Measurements from ENCODE around the gene SEC62.

SEC62 gene, protein sequence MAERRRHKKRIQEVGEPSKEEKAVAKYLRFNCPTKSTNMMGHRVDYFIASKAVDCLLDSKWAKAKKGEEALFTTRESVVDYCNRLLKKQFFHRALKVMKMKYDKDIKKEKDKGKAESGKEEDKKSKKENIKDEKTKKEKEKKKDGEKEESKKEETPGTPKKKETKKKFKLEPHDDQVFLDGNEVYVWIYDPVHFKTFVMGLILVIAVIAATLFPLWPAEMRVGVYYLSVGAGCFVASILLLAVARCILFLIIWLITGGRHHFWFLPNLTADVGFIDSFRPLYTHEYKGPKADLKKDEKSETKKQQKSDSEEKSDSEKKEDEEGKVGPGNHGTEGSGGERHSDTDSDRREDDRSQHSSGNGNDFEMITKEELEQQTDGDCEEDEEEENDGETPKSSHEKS

GRCh38 chr3:169966428-169966950 lies at the start of gene SEC62:
TSS of gene SEC62 (plus strand) at chr3:169966807. CDS start at chr3:169966823, 16 bp downstream.
- Histone ChIP-seq H3K9me3 (ENCODE audit: control insufficient read depth in 2 of 2, low read length in 2 of 2) (no peaks in the 10 kb centered on the region), H3K4me3 (ENCODE audit: low read length in 2 of 2) (peak within 1 kb of the TSS; percentile 97 to 98), H3K36me3 (ENCODE audit: control insufficient read depth in 2 of 2, insufficient read depth in 2 of 2, low read length in 2 of 2) (peaks cover 0 to 3% of the 10 kb centered on the region in 2 donors), H3K4me1 (ENCODE audit: control insufficient read depth in 2 of 2, insufficient read depth in 2 of 2, low read length in 2 of 2) (peaks cover 13 to 16% of the 10 kb centered on the region in 2 donors), H3K27ac (ENCODE audit: low read depth in 2 of 2, low read length in 2 of 2) (peak within 1 kb of the TSS; percentile 86 to 89), H3K9ac (ENCODE audit: low read depth in 1 of 2, low read length in 2 of 2) (peak within 1 kb of the TSS; percentile 92 to 96), H3K27me3 (ENCODE audit: control insufficient read depth in 2 of 2, insufficient read depth in 2 of 2, low read length in 2 of 2) (no peaks in the 10 kb centered on the region)

DNA sequence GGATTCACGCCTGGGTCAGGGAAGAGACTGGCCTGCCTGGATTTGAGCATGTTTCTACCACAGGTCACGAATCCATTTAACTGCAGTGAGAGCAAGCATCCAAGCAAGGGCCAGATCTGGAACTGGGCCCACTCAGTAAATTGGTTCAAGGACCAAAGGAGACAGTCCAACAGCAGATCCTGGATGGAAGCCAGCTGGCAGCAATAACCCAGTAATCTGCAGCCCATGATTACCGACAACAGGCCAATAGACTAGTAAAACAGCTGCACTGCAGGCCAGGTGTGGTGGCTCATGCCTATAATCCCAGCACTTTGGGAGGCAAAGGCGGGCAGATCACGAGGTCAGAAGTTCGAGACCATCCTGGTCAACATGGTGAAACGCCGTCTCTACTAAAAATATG lies 43.4 kb upstream of the SEC62 start:
- no peak overlapping the region for H3K4me3 ChIP-seq (ENCODE audit: low read length in 2 of 2)

DNA sequence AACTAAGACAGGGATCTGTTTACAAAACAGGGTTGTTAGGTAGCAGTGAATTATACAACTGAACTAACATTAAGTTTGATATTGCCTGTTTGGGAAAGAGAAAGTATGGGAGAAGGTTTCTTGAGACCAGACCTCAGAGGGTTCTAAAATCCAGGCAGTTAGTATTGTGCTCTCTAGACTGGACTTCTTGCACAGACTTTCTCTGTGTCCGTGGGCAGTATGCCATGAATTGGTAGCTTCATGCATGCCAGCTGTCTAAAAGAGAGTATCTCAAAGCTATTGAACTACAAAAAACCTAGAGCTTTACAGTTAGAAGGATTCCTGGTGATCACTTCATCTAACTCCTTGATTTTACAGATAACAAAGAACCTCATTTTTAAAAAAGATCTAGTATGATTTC lies 42.8 kb upstream of the SEC62 start:
- Histone ChIP-seq H3K9ac (ENCODE audit: low read depth in 1 of 2, low read length in 2 of 2) (no peak overlapping the region), H3K9me3 (ENCODE audit: control insufficient read depth in 2 of 2, low read length in 2 of 2) (no peaks in the 10 kb centered on the region), H3K27me3 (ENCODE audit: control insufficient read depth in 2 of 2, insufficient read depth in 2 of 2, low read length in 2 of 2) (no peaks in the 10 kb centered on the region), H3K27ac (ENCODE audit: low read depth in 2 of 2, low read length in 2 of 2) (no peak overlapping the region), H3K4me3 (ENCODE audit: low read length in 2 of 2) (no peak overlapping the region), H3K4me1 (ENCODE audit: control insufficient read depth in 2 of 2, insufficient read depth in 2 of 2, low read length in 2 of 2) (peaks cover 0 to 3% of the 10 kb centered on the region in 2 donors), H3K36me3 (ENCODE audit: control insufficient read depth in 2 of 2, insufficient read depth in 2 of 2, low read length in 2 of 2) (no peaks in the 10 kb centered on the region)

More for the DNA sequence above, 43.4 kb upstream of the SEC62 start:
- Histone ChIP-seq H3K9me3 (ENCODE audit: control insufficient read depth in 2 of 2, low read length in 2 of 2) (no peaks in the 10 kb centered on the region), H3K27me3 (ENCODE audit: control insufficient read depth in 2 of 2, insufficient read depth in 2 of 2, low read length in 2 of 2) (no peaks in the 10 kb centered on the region), H3K36me3 (ENCODE audit: control insufficient read depth in 2 of 2, insufficient read depth in 2 of 2, low read length in 2 of 2) (no peaks in the 10 kb centered on the region), H3K9ac (ENCODE audit: low read depth in 1 of 2, low read length in 2 of 2) (no peak overlapping the region), H3K27ac (ENCODE audit: low read depth in 2 of 2, low read length in 2 of 2) (no peak overlapping the region), H3K4me1 (ENCODE audit: control insufficient read depth in 2 of 2, insufficient read depth in 2 of 2, low read length in 2 of 2) (peaks cover 0 to 3% of the 10 kb centered on the region in 2 donors)

DNA sequence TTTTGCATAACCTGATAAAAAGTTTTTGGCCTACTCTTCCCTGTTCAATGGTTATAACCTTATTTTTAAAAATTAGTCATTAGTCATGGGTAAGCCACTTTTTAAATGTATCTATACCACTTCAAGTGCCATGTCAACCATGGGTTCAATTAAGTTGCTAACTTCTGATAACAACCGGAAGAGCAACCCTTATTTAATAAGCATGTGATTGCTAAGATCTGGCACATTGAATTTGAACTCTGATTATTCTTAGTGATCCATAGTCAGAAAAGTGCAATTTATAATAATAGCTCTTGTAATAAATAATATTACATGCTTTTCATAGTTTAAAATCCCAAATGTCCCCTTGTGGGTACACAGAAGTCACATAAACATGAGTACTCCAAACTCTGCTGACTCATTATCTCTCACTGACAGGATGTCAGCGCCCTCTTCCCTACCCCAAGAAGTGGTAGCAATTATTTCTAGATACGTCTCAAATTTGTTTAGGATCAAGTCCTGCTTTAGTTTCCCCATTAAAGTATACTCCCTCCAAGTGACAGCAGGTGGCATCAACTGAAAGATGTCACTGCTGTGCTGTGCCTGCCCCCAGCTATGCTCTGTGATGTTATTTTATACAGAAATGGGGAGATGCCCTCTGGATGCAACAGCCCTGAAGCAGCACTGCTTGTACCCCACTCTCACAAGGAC lies 36.6 kb upstream of the SEC62 start:
- Histone ChIP-seq H3K27me3 (ENCODE audit: control insufficient read depth in 2 of 2, insufficient read depth in 2 of 2, low read length in 2 of 2) (peaks cover 0 to 2% of the 10 kb centered on the region in 2 donors), H3K9me3 (ENCODE audit: control insufficient read depth in 2 of 2, low read length in 2 of 2) (no peaks in the 10 kb centered on the region), H3K4me3 (ENCODE audit: low read length in 2 of 2) (no peak overlapping the region), H3K36me3 (ENCODE audit: control insufficient read depth in 2 of 2, insufficient read depth in 2 of 2, low read length in 2 of 2) (no peaks in the 10 kb centered on the region), H3K27ac (ENCODE audit: low read depth in 2 of 2, low read length in 2 of 2) (no peak overlapping the region), H3K4me1 (ENCODE audit: control insufficient read depth in 2 of 2, insufficient read depth in 2 of 2, low read length in 2 of 2) (no peaks in the 10 kb centered on the region), H3K9ac (ENCODE audit: low read depth in 1 of 2, low read length in 2 of 2) (no peak overlapping the region)

GRCh38 chr3:169930843-169931242 lies 35.8 kb upstream of the SEC62 start:
- Histone ChIP-seq H3K36me3 (ENCODE audit: control insufficient read depth in 2 of 2, insufficient read depth in 2 of 2, low read length in 2 of 2) (no peaks in the 10 kb centered on the region), H3K27ac (ENCODE audit: low read depth in 2 of 2, low read length in 2 of 2) (no peak overlapping the region), H3K9me3 (ENCODE audit: control insufficient read depth in 2 of 2, low read length in 2 of 2) (no peaks in the 10 kb centered on the region), H3K4me1 (ENCODE audit: control insufficient read depth in 2 of 2, insufficient read depth in 2 of 2, low read length in 2 of 2) (no peaks in the 10 kb centered on the region), H3K4me3 (ENCODE audit: low read length in 2 of 2) (no peak overlapping the region), H3K9ac (ENCODE audit: low read depth in 1 of 2, low read length in 2 of 2) (no peak overlapping the region), H3K27me3 (ENCODE audit: control insufficient read depth in 2 of 2, insufficient read depth in 2 of 2, low read length in 2 of 2) (peaks cover 0 to 2% of the 10 kb centered on the region in 2 donors)

- peaks cover 0 to 2% of the 10 kb centered on the region in 2 donors for H3K27me3 ChIP-seq (ENCODE audit: control insufficient read depth in 2 of 2, insufficient read depth in 2 of 2, low read length in 2 of 2)
- no peak overlapping the region for H3K27ac ChIP-seq (ENCODE audit: low read depth in 2 of 2, low read length in 2 of 2)
- H3K9ac ChIP-seq (ENCODE audit: low read depth in 1 of 2, low read length in 2 of 2): no peak overlapping the region
- no peaks in the 10 kb centered on the region for H3K36me3 ChIP-seq (ENCODE audit: control insufficient read depth in 2 of 2, insufficient read depth in 2 of 2, low read length in 2 of 2)
- H3K9me3 ChIP-seq (ENCODE audit: control insufficient read depth in 2 of 2, low read length in 2 of 2): no peaks in the 10 kb centered on the region
- H3K4me3 ChIP-seq (ENCODE audit: low read length in 2 of 2): no peak overlapping the region
- no peaks in the 10 kb centered on the region for H3K4me1 ChIP-seq (ENCODE audit: control insufficient read depth in 2 of 2, insufficient read depth in 2 of 2, low read length in 2 of 2)
Observed at GRCh38 chr3:169931747-169932520, 34.7 kb upstream of the SEC62 start.

- H3K9me3 ChIP-seq (ENCODE audit: control insufficient read depth in 2 of 2, low read length in 2 of 2): no peaks in the 10 kb centered on the region
- no peak overlapping the region for H3K9ac ChIP-seq (ENCODE audit: low read depth in 1 of 2, low read length in 2 of 2)
- no peaks in the 10 kb centered on the region for H3K4me1 ChIP-seq (ENCODE audit: control insufficient read depth in 2 of 2, insufficient read depth in 2 of 2, low read length in 2 of 2)
- peak overlapping the region in 1 of 2 donors; percentile 54 for H3K27ac ChIP-seq (ENCODE audit: low read depth in 2 of 2, low read length in 2 of 2)
- H3K36me3 ChIP-seq (ENCODE audit: control insufficient read depth in 2 of 2, insufficient read depth in 2 of 2, low read length in 2 of 2): no peaks in the 10 kb centered on the region
- H3K27me3 ChIP-seq (ENCODE audit: control insufficient read depth in 2 of 2, insufficient read depth in 2 of 2, low read length in 2 of 2): no peaks in the 10 kb centered on the region
- H3K4me3 ChIP-seq (ENCODE audit: low read length in 2 of 2): no peak overlapping the region
Observed at GRCh38 chr3:169939320-169939719, 27.3 kb upstream of the SEC62 start.

DNA sequence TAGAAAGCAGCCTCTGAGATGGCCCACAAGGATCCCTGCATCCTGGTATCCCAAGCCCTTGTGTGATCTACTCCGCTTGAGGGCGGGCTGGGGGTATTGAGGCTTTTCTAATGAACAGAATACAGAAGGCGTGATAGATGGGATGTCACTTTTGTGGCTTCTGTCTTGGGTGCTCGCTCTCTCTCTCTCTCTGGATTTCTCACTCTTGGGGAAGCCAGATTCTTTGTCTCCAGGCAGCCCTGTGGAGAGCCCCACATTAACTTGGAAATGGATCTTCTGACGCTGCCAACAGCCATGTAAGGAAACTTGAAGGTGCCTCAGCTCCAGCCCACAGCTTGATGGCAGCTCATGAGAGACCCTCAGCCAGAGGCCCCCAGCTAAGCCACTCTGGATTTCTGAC lies 26.9 kb upstream of the SEC62 start:
- no peaks in the 10 kb centered on the region for H3K27me3 ChIP-seq (ENCODE audit: control insufficient read depth in 2 of 2, insufficient read depth in 2 of 2, low read length in 2 of 2)
- H3K36me3 ChIP-seq (ENCODE audit: control insufficient read depth in 2 of 2, insufficient read depth in 2 of 2, low read length in 2 of 2): no peaks in the 10 kb centered on the region
- H3K9ac ChIP-seq (ENCODE audit: low read depth in 1 of 2, low read length in 2 of 2): no peak overlapping the region
- no peaks in the 10 kb centered on the region for H3K9me3 ChIP-seq (ENCODE audit: control insufficient read depth in 2 of 2, low read length in 2 of 2)
- H3K4me1 ChIP-seq (ENCODE audit: control insufficient read depth in 2 of 2, insufficient read depth in 2 of 2, low read length in 2 of 2): no peaks in the 10 kb centered on the region
- H3K27ac ChIP-seq (ENCODE audit: low read depth in 2 of 2, low read length in 2 of 2): peak overlapping the region; percentile 46 to 54
- H3K4me3 ChIP-seq (ENCODE audit: low read length in 2 of 2): no peak overlapping the region

- Histone ChIP-seq H3K27ac (ENCODE audit: low read depth in 2 of 2, low read length in 2 of 2) (peak overlapping the region; percentile 26 to 58), H3K4me3 (ENCODE audit: low read length in 2 of 2) (no peak overlapping the region)
Observed at GRCh38 chr3:169940470-169941181, 26.0 kb upstream of the SEC62 start.

More at GRCh38 chr3:169940470-169941181, 26.0 kb upstream of the SEC62 start:
- Histone ChIP-seq H3K27me3 (ENCODE audit: control insufficient read depth in 2 of 2, insufficient read depth in 2 of 2, low read length in 2 of 2) (no peaks in the 10 kb centered on the region), H3K9ac (ENCODE audit: low read depth in 1 of 2, low read length in 2 of 2) (no peak overlapping the region), H3K4me1 (ENCODE audit: control insufficient read depth in 2 of 2, insufficient read depth in 2 of 2, low read length in 2 of 2) (no peaks in the 10 kb centered on the region), H3K9me3 (ENCODE audit: control insufficient read depth in 2 of 2, low read length in 2 of 2) (no peaks in the 10 kb centered on the region), H3K36me3 (ENCODE audit: control insufficient read depth in 2 of 2, insufficient read depth in 2 of 2, low read length in 2 of 2) (no peaks in the 10 kb centered on the region)

Measured in mucosa of rectum (tissue), 2 donors.